ENCODE measurements around the gene S100Z. TPM values are rescaled to one million over a fixed set of nuclear protein-coding genes. Genes with fewer than 3 reads are reported as not detected.

S100Z gene
- total RNA-seq, 1 experiment from 2014 or later, result not detected

DNA sequence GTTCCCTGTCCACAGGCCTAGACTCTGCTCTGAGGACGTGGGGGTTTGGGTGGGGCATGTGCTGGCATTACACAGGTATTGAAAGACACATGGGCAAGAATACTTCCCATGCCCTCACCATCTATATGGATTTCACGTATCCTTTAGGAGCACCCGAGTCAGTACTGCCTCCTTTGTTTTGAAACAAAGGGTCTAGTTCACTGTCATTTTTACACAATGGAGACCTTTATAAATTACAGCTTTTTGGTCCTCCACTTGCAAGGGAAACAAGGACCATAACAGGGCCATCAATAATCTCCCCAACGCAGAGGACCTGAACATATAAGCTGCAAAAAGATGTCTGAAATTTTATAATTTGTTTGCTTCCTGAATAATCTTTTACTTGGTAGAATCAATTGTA lies 78.1 kb downstream of the S100Z start:
- Mint-ChIP-seq H3K9me3 (peaks cover 3% of the 10 kb centered on the region; the same call in 1 of the 2 replicates), H3K4me1 (peaks cover 28% of the 10 kb centered on the region)

DNA sequence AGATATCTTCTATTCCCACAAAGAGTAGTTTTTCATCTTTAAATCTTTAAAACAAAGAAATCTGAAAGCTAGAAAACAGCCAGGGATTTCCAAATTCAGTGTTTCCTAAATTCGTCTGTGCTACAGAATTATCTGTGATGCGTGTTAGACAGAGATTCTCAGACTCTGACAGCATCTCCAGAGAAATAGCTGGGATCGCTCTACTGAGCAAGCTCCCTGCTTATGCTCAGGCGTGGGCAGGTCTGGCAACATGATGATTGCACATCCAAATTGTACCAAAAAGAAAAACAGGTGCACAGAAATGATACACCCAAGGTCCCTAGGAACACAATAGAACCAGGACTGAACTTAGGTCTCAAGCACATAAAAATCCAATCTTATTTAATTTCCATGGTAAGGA lies 80.3 kb downstream of the S100Z start:
- CTCF ChIA-PET, result no interaction called here
- POLR2A ChIA-PET, result no interaction called here
- ATAC-seq, result no peak
- Mint-ChIP-seq H3K27ac (no peak overlapping the region), H3K9me3 (peaks cover 13% of the 10 kb centered on the region), H3K4me1 (peaks cover 21% of the 10 kb centered on the region), H3K27me3 (ENCODE audit: low read depth) (no peaks in the 10 kb centered on the region; the same call in 1 of the 2 replicates), H3K4me3 (no peak overlapping the region), H3K36me3 (no peaks in the 10 kb centered on the region)
- DNase-seq (ENCODE audit: low spot score), result no peak
- TF ChIP-seq ZNF219 (CRISPR knock-in tag; IDR thresholded peaks at IDR 0.05; ENCODE audit: borderline replicate concordance) (no peak), SP1 (CRISPR knock-in tag; conservative IDR thresholded peaks at IDR 0.05) (no peak), FOXP1 (CRISPR knock-in tag; IDR thresholded peaks at IDR 0.05; ENCODE audit: borderline replicate concordance) (no peak), ZNF396 (CRISPR knock-in tag; IDR thresholded peaks at IDR 0.05; ENCODE audit: borderline replicate concordance) (no peak), KAT7 (CRISPR knock-in tag; IDR thresholded peaks at IDR 0.05; ENCODE audit: borderline replicate concordance) (no peak), FOXJ3 (CRISPR knock-in tag; IDR thresholded peaks at IDR 0.05; ENCODE audit: borderline replicate concordance) (no peak), NR3C1 (CRISPR knock-in tag; conservative IDR thresholded peaks at IDR 0.05; ENCODE audit: low read depth) (no peak), RELA (CRISPR knock-in tag; IDR thresholded peaks at IDR 0.05; ENCODE audit: borderline replicate concordance) (no peak)
- TF ChIP-seq, protein P1, sequence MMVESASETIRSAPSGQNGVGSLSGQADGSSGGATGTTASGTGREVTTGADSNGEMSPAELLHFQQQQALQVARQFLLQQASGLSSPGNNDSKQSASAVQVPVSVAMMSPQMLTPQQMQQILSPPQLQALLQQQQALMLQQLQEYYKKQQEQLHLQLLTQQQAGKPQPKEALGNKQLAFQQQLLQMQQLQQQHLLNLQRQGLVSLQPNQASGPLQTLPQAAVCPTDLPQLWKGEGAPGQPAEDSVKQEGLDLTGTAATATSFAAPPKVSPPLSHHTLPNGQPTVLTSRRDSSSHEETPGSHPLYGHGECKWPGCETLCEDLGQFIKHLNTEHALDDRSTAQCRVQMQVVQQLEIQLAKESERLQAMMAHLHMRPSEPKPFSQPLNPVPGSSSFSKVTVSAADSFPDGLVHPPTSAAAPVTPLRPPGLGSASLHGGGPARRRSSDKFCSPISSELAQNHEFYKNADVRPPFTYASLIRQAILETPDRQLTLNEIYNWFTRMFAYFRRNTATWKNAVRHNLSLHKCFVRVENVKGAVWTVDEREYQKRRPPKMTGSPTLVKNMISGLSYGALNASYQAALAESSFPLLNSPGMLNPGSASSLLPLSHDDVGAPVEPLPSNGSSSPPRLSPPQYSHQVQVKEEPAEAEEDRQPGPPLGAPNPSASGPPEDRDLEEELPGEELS (CRISPR knock-in tag; IDR thresholded peaks at IDR 0.05), result no peak

More for the DNA sequence above, 78.1 kb downstream of the S100Z start:
- ChIA-PET POLR2A (interaction anchor here (0.5 to 0.6 kb wide), 2 partner anchors 9 to 41 kb away, joined by 3 to 5 read pairs; no protein-coding TSS in a partner anchor), CTCF (interaction anchor here (1.0 kb wide), 1 partner anchor 109 kb away, joined by 3 read pairs; the partner anchor contains the start of gene F2RL1)
- Mint-ChIP-seq H3K4me3 (no peak overlapping the region), H3K27ac (no peak overlapping the region), H3K36me3 (no peaks in the 10 kb centered on the region), H3K27me3 (ENCODE audit: low read depth) (no peaks in the 10 kb centered on the region; the same call in 1 of the 2 replicates)
- TF ChIP-seq JUN (CRISPR knock-in tag; IDR thresholded peaks at IDR 0.05), result no peak
- no peak for TF ChIP-seq ATF3 (CRISPR knock-in tag; conservative IDR thresholded peaks at IDR 0.05)
- TF ChIP-seq, protein P2, sequence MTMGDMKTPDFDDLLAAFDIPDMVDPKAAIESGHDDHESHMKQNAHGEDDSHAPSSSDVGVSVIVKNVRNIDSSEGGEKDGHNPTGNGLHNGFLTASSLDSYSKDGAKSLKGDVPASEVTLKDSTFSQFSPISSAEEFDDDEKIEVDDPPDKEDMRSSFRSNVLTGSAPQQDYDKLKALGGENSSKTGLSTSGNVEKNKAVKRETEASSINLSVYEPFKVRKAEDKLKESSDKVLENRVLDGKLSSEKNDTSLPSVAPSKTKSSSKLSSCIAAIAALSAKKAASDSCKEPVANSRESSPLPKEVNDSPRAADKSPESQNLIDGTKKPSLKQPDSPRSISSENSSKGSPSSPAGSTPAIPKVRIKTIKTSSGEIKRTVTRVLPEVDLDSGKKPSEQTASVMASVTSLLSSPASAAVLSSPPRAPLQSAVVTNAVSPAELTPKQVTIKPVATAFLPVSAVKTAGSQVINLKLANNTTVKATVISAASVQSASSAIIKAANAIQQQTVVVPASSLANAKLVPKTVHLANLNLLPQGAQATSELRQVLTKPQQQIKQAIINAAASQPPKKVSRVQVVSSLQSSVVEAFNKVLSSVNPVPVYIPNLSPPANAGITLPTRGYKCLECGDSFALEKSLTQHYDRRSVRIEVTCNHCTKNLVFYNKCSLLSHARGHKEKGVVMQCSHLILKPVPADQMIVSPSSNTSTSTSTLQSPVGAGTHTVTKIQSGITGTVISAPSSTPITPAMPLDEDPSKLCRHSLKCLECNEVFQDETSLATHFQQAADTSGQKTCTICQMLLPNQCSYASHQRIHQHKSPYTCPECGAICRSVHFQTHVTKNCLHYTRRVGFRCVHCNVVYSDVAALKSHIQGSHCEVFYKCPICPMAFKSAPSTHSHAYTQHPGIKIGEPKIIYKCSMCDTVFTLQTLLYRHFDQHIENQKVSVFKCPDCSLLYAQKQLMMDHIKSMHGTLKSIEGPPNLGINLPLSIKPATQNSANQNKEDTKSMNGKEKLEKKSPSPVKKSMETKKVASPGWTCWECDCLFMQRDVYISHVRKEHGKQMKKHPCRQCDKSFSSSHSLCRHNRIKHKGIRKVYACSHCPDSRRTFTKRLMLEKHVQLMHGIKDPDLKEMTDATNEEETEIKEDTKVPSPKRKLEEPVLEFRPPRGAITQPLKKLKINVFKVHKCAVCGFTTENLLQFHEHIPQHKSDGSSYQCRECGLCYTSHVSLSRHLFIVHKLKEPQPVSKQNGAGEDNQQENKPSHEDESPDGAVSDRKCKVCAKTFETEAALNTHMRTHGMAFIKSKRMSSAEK (CRISPR knock-in tag; IDR thresholded peaks at IDR 0.05; ENCODE audit: borderline replicate concordance), result no peak
- no peak for TF ChIP-seq ELF4 (CRISPR knock-in tag; IDR thresholded peaks at IDR 0.05; ENCODE audit: low read depth)
- TF ChIP-seq, protein P3, sequence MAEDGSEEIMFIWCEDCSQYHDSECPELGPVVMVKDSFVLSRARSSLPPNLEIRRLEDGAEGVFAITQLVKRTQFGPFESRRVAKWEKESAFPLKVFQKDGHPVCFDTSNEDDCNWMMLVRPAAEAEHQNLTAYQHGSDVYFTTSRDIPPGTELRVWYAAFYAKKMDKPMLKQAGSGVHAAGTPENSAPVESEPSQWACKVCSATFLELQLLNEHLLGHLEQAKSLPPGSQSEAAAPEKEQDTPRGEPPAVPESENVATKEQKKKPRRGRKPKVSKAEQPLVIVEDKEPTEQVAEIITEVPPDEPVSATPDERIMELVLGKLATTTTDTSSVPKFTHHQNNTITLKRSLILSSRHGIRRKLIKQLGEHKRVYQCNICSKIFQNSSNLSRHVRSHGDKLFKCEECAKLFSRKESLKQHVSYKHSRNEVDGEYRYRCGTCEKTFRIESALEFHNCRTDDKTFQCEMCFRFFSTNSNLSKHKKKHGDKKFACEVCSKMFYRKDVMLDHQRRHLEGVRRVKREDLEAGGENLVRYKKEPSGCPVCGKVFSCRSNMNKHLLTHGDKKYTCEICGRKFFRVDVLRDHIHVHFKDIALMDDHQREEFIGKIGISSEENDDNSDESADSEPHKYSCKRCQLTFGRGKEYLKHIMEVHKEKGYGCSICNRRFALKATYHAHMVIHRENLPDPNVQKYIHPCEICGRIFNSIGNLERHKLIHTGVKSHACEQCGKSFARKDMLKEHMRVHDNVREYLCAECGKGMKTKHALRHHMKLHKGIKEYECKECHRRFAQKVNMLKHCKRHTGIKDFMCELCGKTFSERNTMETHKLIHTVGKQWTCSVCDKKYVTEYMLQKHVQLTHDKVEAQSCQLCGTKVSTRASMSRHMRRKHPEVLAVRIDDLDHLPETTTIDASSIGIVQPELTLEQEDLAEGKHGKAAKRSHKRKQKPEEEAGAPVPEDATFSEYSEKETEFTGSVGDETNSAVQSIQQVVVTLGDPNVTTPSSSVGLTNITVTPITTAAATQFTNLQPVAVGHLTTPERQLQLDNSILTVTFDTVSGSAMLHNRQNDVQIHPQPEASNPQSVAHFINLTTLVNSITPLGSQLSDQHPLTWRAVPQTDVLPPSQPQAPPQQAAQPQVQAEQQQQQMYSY (CRISPR knock-in tag; IDR thresholded peaks at IDR 0.05), result no peak
- TF ChIP-seq NR2C2 (CRISPR knock-in tag; IDR thresholded peaks at IDR 0.05), result no peak
- TF ChIP-seq ZNF423 (CRISPR knock-in tag; IDR thresholded peaks at IDR 0.05), result no peak
- TF ChIP-seq SMAD3 (CRISPR knock-in tag; IDR thresholded peaks at IDR 0.05; ENCODE audit: borderline replicate concordance), result no peak
- TF ChIP-seq, protein P4, sequence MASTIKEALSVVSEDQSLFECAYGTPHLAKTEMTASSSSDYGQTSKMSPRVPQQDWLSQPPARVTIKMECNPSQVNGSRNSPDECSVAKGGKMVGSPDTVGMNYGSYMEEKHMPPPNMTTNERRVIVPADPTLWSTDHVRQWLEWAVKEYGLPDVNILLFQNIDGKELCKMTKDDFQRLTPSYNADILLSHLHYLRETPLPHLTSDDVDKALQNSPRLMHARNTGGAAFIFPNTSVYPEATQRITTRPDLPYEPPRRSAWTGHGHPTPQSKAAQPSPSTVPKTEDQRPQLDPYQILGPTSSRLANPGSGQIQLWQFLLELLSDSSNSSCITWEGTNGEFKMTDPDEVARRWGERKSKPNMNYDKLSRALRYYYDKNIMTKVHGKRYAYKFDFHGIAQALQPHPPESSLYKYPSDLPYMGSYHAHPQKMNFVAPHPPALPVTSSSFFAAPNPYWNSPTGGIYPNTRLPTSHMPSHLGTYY (CRISPR knock-in tag; IDR thresholded peaks at IDR 0.05), result no peak
- no peak for TF ChIP-seq CREB1 (CRISPR knock-in tag; IDR thresholded peaks at IDR 0.05)
- DNase-seq (ENCODE audit: low spot score) (no peak), ATAC-seq (no peak)
